Liver (tissue), 9 donors: ENCODE measurements around the gene SPEG. TPM values are rescaled to one million over a fixed set of nuclear protein-coding genes. Genes with fewer than 3 reads are reported as not detected.

Experiments used
- DNase-seq: peaks from one replicate; pipeline ENCODE4 v3.0.0-alpha.2; 2017; ENCODE audit warnings: low spot score
- H3K27ac ChIP-seq, 2 donors: one replicate each; pipeline ENCODE4 v1.7.0; 2013; ENCODE audit warnings: inconsistent platforms in 2 of 2, low read length in 2 of 2, control low read depth in 1 of 2, low read depth in 1 of 2, mild to moderate bottlenecking in 1 of 2
- H3K27me3 ChIP-seq, 4 donors: one replicate each; pipeline versions ENCODE4 v1.6.1 to v1.7.0; 2013; ENCODE audit warnings: low read length in 3 of 4, inconsistent platforms in 1 of 4, mild to moderate bottlenecking in 1 of 4, moderate library complexity in 1 of 4; ENCODE audit not compliant: control insufficient read depth in 4 of 4, insufficient read depth in 4 of 4
- H3K36me3 ChIP-seq, 4 donors: one replicate each; pipeline versions ENCODE4 v1.6.1 to v1.7.0; 2013; ENCODE audit warnings: low read length in 3 of 4, mild to moderate bottlenecking in 3 of 4, low read depth in 1 of 4, moderate library complexity in 1 of 4; ENCODE audit not compliant: control insufficient read depth in 4 of 4, insufficient read depth in 3 of 4
- H3K4me1 ChIP-seq, 4 donors: one replicate each; pipeline versions ENCODE4 v1.6.1 to v1.7.0; 2013; ENCODE audit warnings: low read length in 3 of 4, mild to moderate bottlenecking in 3 of 4, moderate library complexity in 1 of 4; ENCODE audit not compliant: control insufficient read depth in 4 of 4, insufficient read depth in 4 of 4
- H3K4me3 ChIP-seq, 3 donors: one replicate each; pipeline versions ENCODE4 v1.6.1 to v1.7.0; 2013; ENCODE audit warnings: low read length in 3 of 3, control low read depth in 1 of 3, low read depth in 1 of 3, mild to moderate bottlenecking in 1 of 3
- H3K9ac ChIP-seq, 2 donors: one replicate each; pipeline ENCODE4 v1.7.0; 2013; ENCODE audit warnings: low read length in 2 of 2, mild to moderate bottlenecking in 2 of 2, moderate library complexity in 2 of 2, control low read depth in 1 of 2, low read depth in 1 of 2
- H3K9me3 ChIP-seq, 4 donors: one replicate each; pipeline versions ENCODE4 v1.6.1 to v1.7.0; 2013; ENCODE audit warnings: low read length in 3 of 4; ENCODE audit not compliant: control insufficient read depth in 4 of 4
- EGR1 ChIP-seq, 2 donors: IDR thresholded peaks; 2 replicates each; pipeline ENCODE4 v1.6.1; 2016 to 2018; ENCODE audit warnings: antibody characterized with exemption in 2 of 2, low read depth in 2 of 2
- FOXA1 ChIP-seq: IDR thresholded peaks from 2 replicates; pipeline ENCODE4 v1.6.1; 2016; ENCODE audit warnings: antibody characterized with exemption
- GABPA ChIP-seq, 2 donors: IDR thresholded peaks in 1 of 2; conservative IDR thresholded peaks in 1 of 2; 2 replicates each; pipeline ENCODE4 v1.6.1; 2016; ENCODE audit warnings: antibody characterized with exemption in 2 of 2, mild to moderate bottlenecking in 1 of 2, moderate library complexity in 1 of 2
- HNF4A ChIP-seq, 2 donors: conservative IDR thresholded peaks; 2 replicates each; pipeline ENCODE4 v1.6.1; 2016; ENCODE audit warnings: antibody characterized with exemption in 2 of 2, mild to moderate bottlenecking in 2 of 2
- HNF4G ChIP-seq: IDR thresholded peaks from 2 replicates; pipeline ENCODE4 v1.6.1; 2016; ENCODE audit warnings: antibody characterized with exemption
- JUND ChIP-seq, 2 donors: IDR thresholded peaks; 2 replicates each; pipeline ENCODE4 v1.6.1; 2016; ENCODE audit warnings: antibody characterized with exemption in 2 of 2
- NR2F2 ChIP-seq: IDR thresholded peaks from 2 replicates; pipeline ENCODE4 v1.6.1; 2016; ENCODE audit warnings: antibody characterized with exemption
- RAD21 ChIP-seq, 2 donors: IDR thresholded peaks; 2 replicates each; pipeline ENCODE4 v1.6.1; 2016; ENCODE audit warnings: antibody characterized with exemption in 2 of 2, mild to moderate bottlenecking in 2 of 2
- RXRA ChIP-seq, 2 donors: IDR thresholded peaks; 2 replicates each; pipeline ENCODE4 v1.6.1; 2017 to 2018; ENCODE audit warnings: antibody characterized with exemption in 2 of 2, mild to moderate bottlenecking in 1 of 2
- SP1 ChIP-seq: IDR thresholded peaks from 2 replicates; pipeline ENCODE4 v1.6.1; 2018; ENCODE audit warnings: antibody characterized with exemption, mild to moderate bottlenecking
- TAF1 ChIP-seq: conservative IDR thresholded peaks from 2 replicates; pipeline ENCODE4 v1.6.1; 2016; ENCODE audit warnings: antibody characterized with exemption, mild to moderate bottlenecking
- YY1 ChIP-seq: IDR thresholded peaks from 2 replicates; pipeline ENCODE4 v1.6.1; 2016; ENCODE audit warnings: antibody characterized with exemption, mild to moderate bottlenecking
- WGBS: extraction: QIAGEN DNeasy Blood & Tissue Kit; methylation state at CpG from one replicate; pipeline ENCODE4 v1.1.7; 2013; 5-methylcytosine and 5-hydroxymethylcytosine counted together
- polyA plus RNA-seq, 2 donors: library from polyadenylated mRNA; stranded (reverse) in 1 of 2; unstranded in 1 of 2; fragments of 200-250 nt in 1 of 2; fragments of >200 nt in 1 of 2; fragmentation: Nextera tagmentation in 1 of 2; extraction: Ambion mirVana in 1 of 2; gene quantifications; one replicate each; pipeline versions ENCODE4 v1.2.1 to v1.2.3, GENCODE V29; 2013 to 2015
- total RNA-seq, 2 donors: library from RNA; depleted of rRNA; stranded (reverse); fragments of >200 nt; gene quantifications; one replicate each; pipeline ENCODE4 v1.2.3, GENCODE V29; 2014
- TF ChIP-seq, protein P1 (sequence below): IDR thresholded peaks from 2 replicates; pipeline ENCODE4 v1.6.1; 2016; ENCODE audit warnings: antibody characterized with exemption
- TF ChIP-seq, protein P2 (sequence below): IDR thresholded peaks from 2 replicates; pipeline ENCODE4 v1.6.1; 2016; ENCODE audit warnings: antibody characterized with exemption, mild to moderate bottlenecking
- TF ChIP-seq, protein P3 (sequence below): IDR thresholded peaks from 2 replicates; pipeline ENCODE4 v1.6.1; 2016; ENCODE audit warnings: antibody characterized with exemption
- TF ChIP-seq, protein P4 (sequence below): fragments of 150-350 bp; IDR thresholded peaks from 2 replicates; pipeline ENCODE4 v1.5.1; 2017; ENCODE audit warnings: improper control_type of control experiment, low read depth, low read length; ENCODE audit not compliant: missing input control
- TF ChIP-seq, protein P5 (sequence below): IDR thresholded peaks from 2 replicates; pipeline ENCODE4 v1.6.1; 2016; ENCODE audit warnings: antibody characterized with exemption
- donor health status: healthy.
- donor health status: healthy.
- donor health status: healthy.
- donor health status: healthy.
- donor health status: healthy.

Gene SPEG
- total and polyA plus RNA-seq, 4 donors = 0.51 to 0.96 (median 0.66) TPM

DNA sequence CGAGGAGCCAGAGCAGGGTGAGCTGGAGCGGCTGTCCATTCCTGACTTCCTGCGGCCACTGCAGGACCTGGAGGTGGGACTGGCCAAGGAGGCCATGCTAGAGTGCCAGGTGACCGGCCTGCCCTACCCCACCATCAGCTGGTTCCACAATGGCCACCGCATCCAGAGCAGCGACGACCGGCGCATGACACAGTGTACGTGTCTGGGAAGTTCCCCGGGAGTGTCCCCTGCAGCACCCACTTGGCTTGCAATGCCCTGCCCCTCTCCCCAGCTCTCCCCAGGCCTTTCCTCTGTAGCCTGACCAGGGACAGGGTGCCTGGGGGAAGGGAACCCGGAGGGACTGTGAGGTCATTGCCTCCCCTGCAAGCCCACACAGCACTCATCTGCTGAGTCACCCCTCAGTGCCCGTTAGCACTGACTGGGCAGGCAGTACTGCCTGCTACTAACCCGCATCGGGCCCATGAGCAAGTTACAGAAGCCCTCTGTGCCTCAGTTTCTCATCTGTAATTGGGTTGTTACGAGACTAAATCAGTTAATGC is 34.6 kb downstream of the SPEG start:
- H3K9me3 ChIP-seq = no peaks in the 10 kb centered on the region
- no peaks in the 10 kb centered on the region for H3K36me3 ChIP-seq
- DNase-seq = no peak
- 92% methylated on average over 16 of the region's 16 CpGs for WGBS
- H3K27me3 ChIP-seq = no peaks in the 10 kb centered on the region
- no peak for TF ChIP-seq EGR1 (IDR thresholded peaks at IDR 0.05; ENCODE audit: low read depth in 2 of 2)
- TF ChIP-seq JUND (IDR thresholded peaks at IDR 0.05) = no peak
- TF ChIP-seq, protein P1, sequence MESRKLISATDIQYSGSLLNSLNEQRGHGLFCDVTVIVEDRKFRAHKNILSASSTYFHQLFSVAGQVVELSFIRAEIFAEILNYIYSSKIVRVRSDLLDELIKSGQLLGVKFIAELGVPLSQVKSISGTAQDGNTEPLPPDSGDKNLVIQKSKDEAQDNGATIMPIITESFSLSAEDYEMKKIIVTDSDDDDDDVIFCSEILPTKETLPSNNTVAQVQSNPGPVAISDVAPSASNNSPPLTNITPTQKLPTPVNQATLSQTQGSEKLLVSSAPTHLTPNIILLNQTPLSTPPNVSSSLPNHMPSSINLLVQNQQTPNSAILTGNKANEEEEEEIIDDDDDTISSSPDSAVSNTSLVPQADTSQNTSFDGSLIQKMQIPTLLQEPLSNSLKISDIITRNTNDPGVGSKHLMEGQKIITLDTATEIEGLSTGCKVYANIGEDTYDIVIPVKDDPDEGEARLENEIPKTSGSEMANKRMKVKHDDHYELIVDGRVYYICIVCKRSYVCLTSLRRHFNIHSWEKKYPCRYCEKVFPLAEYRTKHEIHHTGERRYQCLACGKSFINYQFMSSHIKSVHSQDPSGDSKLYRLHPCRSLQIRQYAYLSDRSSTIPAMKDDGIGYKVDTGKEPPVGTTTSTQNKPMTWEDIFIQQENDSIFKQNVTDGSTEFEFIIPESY = no peak
- TF ChIP-seq, protein P2, sequence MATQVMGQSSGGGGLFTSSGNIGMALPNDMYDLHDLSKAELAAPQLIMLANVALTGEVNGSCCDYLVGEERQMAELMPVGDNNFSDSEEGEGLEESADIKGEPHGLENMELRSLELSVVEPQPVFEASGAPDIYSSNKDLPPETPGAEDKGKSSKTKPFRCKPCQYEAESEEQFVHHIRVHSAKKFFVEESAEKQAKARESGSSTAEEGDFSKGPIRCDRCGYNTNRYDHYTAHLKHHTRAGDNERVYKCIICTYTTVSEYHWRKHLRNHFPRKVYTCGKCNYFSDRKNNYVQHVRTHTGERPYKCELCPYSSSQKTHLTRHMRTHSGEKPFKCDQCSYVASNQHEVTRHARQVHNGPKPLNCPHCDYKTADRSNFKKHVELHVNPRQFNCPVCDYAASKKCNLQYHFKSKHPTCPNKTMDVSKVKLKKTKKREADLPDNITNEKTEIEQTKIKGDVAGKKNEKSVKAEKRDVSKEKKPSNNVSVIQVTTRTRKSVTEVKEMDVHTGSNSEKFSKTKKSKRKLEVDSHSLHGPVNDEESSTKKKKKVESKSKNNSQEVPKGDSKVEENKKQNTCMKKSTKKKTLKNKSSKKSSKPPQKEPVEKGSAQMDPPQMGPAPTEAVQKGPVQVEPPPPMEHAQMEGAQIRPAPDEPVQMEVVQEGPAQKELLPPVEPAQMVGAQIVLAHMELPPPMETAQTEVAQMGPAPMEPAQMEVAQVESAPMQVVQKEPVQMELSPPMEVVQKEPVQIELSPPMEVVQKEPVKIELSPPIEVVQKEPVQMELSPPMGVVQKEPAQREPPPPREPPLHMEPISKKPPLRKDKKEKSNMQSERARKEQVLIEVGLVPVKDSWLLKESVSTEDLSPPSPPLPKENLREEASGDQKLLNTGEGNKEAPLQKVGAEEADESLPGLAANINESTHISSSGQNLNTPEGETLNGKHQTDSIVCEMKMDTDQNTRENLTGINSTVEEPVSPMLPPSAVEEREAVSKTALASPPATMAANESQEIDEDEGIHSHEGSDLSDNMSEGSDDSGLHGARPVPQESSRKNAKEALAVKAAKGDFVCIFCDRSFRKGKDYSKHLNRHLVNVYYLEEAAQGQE = no peak
- TF ChIP-seq YY1 = no peak
- TF ChIP-seq, protein P3, sequence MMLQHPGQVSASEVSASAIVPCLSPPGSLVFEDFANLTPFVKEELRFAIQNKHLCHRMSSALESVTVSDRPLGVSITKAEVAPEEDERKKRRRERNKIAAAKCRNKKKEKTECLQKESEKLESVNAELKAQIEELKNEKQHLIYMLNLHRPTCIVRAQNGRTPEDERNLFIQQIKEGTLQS = no peak
- TF ChIP-seq, protein P4, sequence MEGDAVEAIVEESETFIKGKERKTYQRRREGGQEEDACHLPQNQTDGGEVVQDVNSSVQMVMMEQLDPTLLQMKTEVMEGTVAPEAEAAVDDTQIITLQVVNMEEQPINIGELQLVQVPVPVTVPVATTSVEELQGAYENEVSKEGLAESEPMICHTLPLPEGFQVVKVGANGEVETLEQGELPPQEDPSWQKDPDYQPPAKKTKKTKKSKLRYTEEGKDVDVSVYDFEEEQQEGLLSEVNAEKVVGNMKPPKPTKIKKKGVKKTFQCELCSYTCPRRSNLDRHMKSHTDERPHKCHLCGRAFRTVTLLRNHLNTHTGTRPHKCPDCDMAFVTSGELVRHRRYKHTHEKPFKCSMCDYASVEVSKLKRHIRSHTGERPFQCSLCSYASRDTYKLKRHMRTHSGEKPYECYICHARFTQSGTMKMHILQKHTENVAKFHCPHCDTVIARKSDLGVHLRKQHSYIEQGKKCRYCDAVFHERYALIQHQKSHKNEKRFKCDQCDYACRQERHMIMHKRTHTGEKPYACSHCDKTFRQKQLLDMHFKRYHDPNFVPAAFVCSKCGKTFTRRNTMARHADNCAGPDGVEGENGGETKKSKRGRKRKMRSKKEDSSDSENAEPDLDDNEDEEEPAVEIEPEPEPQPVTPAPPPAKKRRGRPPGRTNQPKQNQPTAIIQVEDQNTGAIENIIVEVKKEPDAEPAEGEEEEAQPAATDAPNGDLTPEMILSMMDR = no peak
- no peak for TF ChIP-seq TAF1
- TF ChIP-seq HNF4G = no peak
- TF ChIP-seq FOXA1 = no peak
- no peak for TF ChIP-seq NR2F2
- TF ChIP-seq HNF4A (conservative IDR thresholded peaks at IDR 0.05) = no peak
- no peak overlapping the region for H3K9ac ChIP-seq
- H3K27ac ChIP-seq = no peak overlapping the region
- no peak overlapping the region for H3K4me3 ChIP-seq
- H3K4me1 ChIP-seq = no peaks in the 10 kb centered on the region

DNA sequence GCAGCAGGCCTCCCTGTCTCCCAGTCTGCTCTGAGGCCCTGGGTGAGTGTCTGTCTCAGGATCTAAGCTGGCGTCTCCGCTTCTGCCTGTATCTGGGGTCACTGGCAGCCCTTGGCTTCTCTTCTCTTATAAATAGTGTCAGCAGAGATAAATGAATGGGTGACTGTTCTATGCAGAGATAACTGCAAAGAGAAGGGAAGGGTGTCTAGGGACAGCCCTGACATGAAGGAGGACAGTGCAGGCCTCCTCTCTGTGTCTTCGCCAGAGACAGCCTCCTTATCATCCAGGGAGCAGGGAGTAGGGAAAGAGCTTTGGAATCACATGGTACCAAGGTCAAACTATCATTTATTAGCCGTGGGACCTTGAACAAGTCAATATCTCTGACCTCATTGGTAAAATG is 35.8 kb downstream of the SPEG start:
- Histone ChIP-seq H3K9ac (no peak overlapping the region), H3K27ac (no peak overlapping the region), H3K36me3 (no peaks in the 10 kb centered on the region), H3K4me1 (no peaks in the 10 kb centered on the region), H3K27me3 (no peaks in the 10 kb centered on the region), H3K9me3 (no peaks in the 10 kb centered on the region), H3K4me3 (no peak overlapping the region)
- no peak for DNase-seq
- TF ChIP-seq NR2F2 = no peak
- TF ChIP-seq RAD21 (IDR thresholded peaks at IDR 0.05) = no peak
- TF ChIP-seq, protein P3 = no peak
- no peak for TF ChIP-seq JUND (IDR thresholded peaks at IDR 0.05)
- TF ChIP-seq, protein P5, sequence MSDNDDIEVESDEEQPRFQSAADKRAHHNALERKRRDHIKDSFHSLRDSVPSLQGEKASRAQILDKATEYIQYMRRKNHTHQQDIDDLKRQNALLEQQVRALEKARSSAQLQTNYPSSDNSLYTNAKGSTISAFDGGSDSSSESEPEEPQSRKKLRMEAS = no peak
- no peak for TF ChIP-seq TAF1
- no peak for TF ChIP-seq FOXA1
- TF ChIP-seq GABPA (IDR thresholded peaks at IDR 0.05 in 1 of 2, conservative IDR thresholded peaks at IDR 0.05 in 1 of 2) = no peak
- no peak for TF ChIP-seq HNF4A (conservative IDR thresholded peaks at IDR 0.05)
- no peak for TF ChIP-seq EGR1 (IDR thresholded peaks at IDR 0.05; ENCODE audit: low read depth in 2 of 2)
- TF ChIP-seq RXRA (IDR thresholded peaks at IDR 0.05) = no peak
- TF ChIP-seq, protein P2 = no peak
- no peak for TF ChIP-seq SP1
- 64% methylated on average over 4 of the region's 4 CpGs for WGBS
